Measurements from ENCODE around the gene FGF14. TPM values are rescaled to one million over a fixed set of nuclear protein-coding genes. Genes with fewer than 3 reads are reported as not detected.
A peak's percentile ranks its signal among the peaks of the same experiment; 100 is the strongest.

The FGF14 gene

DNA sequence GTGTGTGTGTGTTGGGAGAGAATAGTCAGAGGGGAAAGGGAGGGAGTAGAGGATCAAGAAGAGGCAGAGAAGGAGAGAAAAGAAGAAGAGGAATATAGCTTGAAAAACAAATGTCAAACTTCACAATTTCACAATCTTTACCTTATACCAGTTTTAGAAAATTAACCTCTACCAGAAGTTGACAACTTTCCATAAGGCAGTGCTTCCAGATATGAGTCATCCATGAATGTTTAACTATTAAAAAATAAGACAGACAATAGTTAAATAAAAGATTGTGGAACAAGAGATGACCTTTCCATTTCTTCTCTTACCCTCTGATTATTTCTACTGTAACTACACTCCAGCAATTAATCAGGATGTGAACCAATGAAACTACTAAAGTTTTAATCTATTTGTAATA is 720.0 kb downstream of the FGF14 start:
- Histone ChIP-seq H2BK15ac (ENCODE audit: low read length) (no peak overlapping the region), H2AK5ac (ENCODE audit: low read depth, low read length) (no peak overlapping the region), H3K14ac (ENCODE audit: low read length) (no peak overlapping the region), H2BK120ac (ENCODE audit: low read depth, low read length) (no peak overlapping the region), H3K4me3 (ENCODE audit: low read length in 2 of 2) (no peak overlapping the region), H3K9ac (ENCODE audit: low read depth, low read length, poor library complexity) (no peak overlapping the region), H4K8ac (ENCODE audit: low read depth, low read length) (no peak overlapping the region), H3K4me1 (ENCODE audit: control insufficient read depth in 2 of 2, insufficient read depth in 1 of 2, low read depth in 1 of 2, low read length in 2 of 2) (no peaks in the 10 kb centered on the region), H4K91ac (ENCODE audit: low read depth, low read length, poor library complexity) (no peak overlapping the region), H3K79me1 (ENCODE audit: low read depth, low read length) (no peaks in the 10 kb centered on the region), H2BK5ac (ENCODE audit: low read length) (no peak overlapping the region), H3K4ac (ENCODE audit: low read length) (no peak overlapping the region), H3K18ac (ENCODE audit: low read length) (no peak overlapping the region), H3K23ac (ENCODE audit: low read depth, low read length, poor library complexity) (no peak overlapping the region), H2AFZ (ENCODE audit: low read length) (no peak overlapping the region), H3K9me3 (replicated peaks in 1 of 2; ENCODE audit: control insufficient read depth in 2 of 2, insufficient read depth in 1 of 2, low read depth in 1 of 2, low read length in 2 of 2) (no peaks in the 10 kb centered on the region), H3K36me3 (replicated peaks in 1 of 2; ENCODE audit: control insufficient read depth in 2 of 2, insufficient read depth in 2 of 2, low read length in 2 of 2) (no peaks in the 10 kb centered on the region), H3K27ac (replicated peaks; ENCODE audit: low read length) (no peak overlapping the region), H3K27me3 (ENCODE audit: control insufficient read depth in 3 of 3, insufficient read depth in 3 of 3, low read depth in 1 of 3, low read length in 3 of 3) (no peaks in the 10 kb centered on the region), H2BK12ac (ENCODE audit: low read length) (no peak overlapping the region), H3K4me2 (ENCODE audit: insufficient read depth, low read length, poor library complexity, severe bottlenecking) (no peak overlapping the region)
- no peak for DNase-seq (ENCODE audit: low spot score)

DNA sequence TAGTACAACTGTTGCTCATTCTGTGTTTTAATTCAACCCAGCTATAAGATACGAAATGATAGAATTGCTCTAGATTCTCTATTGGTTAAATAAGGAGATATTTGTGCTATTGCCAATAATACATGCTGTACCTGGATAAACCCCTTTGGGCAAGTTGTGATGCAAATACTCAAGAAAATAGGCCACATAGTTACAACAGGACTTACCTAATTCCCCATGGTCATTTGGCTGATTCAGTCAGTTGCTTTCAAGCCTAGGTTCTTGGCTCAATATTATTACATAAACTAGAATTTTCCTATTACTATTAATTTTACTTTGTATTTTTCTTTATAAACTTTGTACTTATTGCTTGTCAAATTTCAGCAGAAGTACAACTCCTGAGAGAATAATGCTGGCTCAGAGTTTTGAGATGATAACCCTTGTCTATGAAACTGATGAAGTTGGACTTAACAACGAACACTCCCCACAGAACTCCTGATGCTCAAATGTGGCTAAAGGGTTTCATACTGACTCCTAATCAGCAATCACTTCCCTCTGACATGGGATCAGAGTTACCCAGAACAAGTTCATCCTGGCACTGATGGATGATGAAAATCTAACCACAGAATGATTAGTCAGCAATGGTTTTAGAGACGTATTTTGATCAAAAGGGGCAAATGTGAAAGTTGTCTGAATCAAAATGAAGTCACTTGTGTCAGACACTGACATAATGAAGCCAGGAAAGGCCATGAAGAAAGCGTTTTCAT is 728.3 kb downstream of the FGF14 start:
- no CpG with 5 or more reads among the region's 4 CpGs for WGBS, 2 donors (ENCODE audit: extremely low coverage in 2 of 2, insufficient read length in 2 of 2, insufficient replicate concordance in 1 of 2)
- no peak for DNase-seq (ENCODE audit: low spot score)
- Histone ChIP-seq H3K36me3 (replicated peaks in 1 of 2; ENCODE audit: control insufficient read depth in 2 of 2, insufficient read depth in 2 of 2, low read length in 2 of 2) (no peaks in the 10 kb centered on the region), H3K14ac (ENCODE audit: low read length) (no peak overlapping the region), H2BK12ac (ENCODE audit: low read length) (no peak overlapping the region), H3K23ac (ENCODE audit: low read depth, low read length, poor library complexity) (no peak overlapping the region), H3K27me3 (ENCODE audit: control insufficient read depth in 3 of 3, insufficient read depth in 3 of 3, low read depth in 1 of 3, low read length in 3 of 3) (no peaks in the 10 kb centered on the region), H3K79me1 (ENCODE audit: low read depth, low read length) (no peaks in the 10 kb centered on the region), H2AFZ (ENCODE audit: low read length) (no peak overlapping the region), H3K9me3 (replicated peaks in 1 of 2; ENCODE audit: control insufficient read depth in 2 of 2, insufficient read depth in 1 of 2, low read depth in 1 of 2, low read length in 2 of 2) (no peaks in the 10 kb centered on the region), H3K4me2 (ENCODE audit: insufficient read depth, low read length, poor library complexity, severe bottlenecking) (no peak overlapping the region), H3K27ac (replicated peaks; ENCODE audit: low read length) (no peak overlapping the region), H3K9ac (ENCODE audit: low read depth, low read length, poor library complexity) (no peak overlapping the region), H3K4ac (ENCODE audit: low read length) (no peak overlapping the region), H2BK15ac (ENCODE audit: low read length) (no peak overlapping the region), H3K18ac (ENCODE audit: low read length) (no peak overlapping the region), H4K8ac (ENCODE audit: low read depth, low read length) (no peak overlapping the region), H4K91ac (ENCODE audit: low read depth, low read length, poor library complexity) (no peak overlapping the region), H3K4me3 (ENCODE audit: low read length in 2 of 2) (no peak overlapping the region), H2AK5ac (ENCODE audit: low read depth, low read length) (no peak overlapping the region), H2BK5ac (ENCODE audit: low read length) (no peak overlapping the region), H2BK120ac (ENCODE audit: low read depth, low read length) (no peak overlapping the region), H3K4me1 (ENCODE audit: control insufficient read depth in 2 of 2, insufficient read depth in 1 of 2, low read depth in 1 of 2, low read length in 2 of 2) (no peaks in the 10 kb centered on the region)

DNA sequence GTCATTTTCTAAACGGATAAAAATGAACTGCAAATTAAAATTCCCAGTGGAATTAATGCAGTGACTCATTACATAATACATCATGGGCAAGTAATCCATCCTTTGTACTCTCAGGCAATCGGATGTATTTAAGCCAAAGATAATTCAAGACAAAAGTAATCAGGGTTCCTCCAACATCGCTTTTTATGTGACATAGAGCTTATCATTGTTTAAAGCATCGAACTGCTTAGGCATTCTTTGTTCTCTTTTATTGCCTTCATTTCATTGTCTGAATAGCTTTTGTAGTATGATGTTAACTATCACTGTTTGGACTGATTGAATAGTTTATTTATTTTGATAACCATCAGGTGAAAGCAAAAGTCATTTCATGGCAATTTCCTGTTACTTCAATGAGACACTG is 740.0 kb downstream of the FGF14 start:
- no peaks in the 10 kb centered on the region for H3K79me1 ChIP-seq (ENCODE audit: low read depth, low read length)
- H2AFZ ChIP-seq (ENCODE audit: low read length) = no peak overlapping the region
- no CpG with 5 or more reads among the region's 4 CpGs for WGBS, 2 donors (ENCODE audit: extremely low coverage in 2 of 2, insufficient read length in 2 of 2, insufficient replicate concordance in 1 of 2)
- no peak overlapping the region for H3K4me3 ChIP-seq (ENCODE audit: low read length in 2 of 2)
- no peak overlapping the region for H2BK15ac ChIP-seq (ENCODE audit: low read length)
- no peaks in the 10 kb centered on the region for H3K9me3 ChIP-seq (replicated peaks in 1 of 2; ENCODE audit: control insufficient read depth in 2 of 2, insufficient read depth in 1 of 2, low read depth in 1 of 2, low read length in 2 of 2)
- no peaks in the 10 kb centered on the region for H3K36me3 ChIP-seq (replicated peaks in 1 of 2; ENCODE audit: control insufficient read depth in 2 of 2, insufficient read depth in 2 of 2, low read length in 2 of 2)
- no peak overlapping the region for H2BK120ac ChIP-seq (ENCODE audit: low read depth, low read length)
- no peak overlapping the region for H3K14ac ChIP-seq (ENCODE audit: low read length)
- no peak overlapping the region for H3K4me2 ChIP-seq (ENCODE audit: insufficient read depth, low read length, poor library complexity, severe bottlenecking)
- H4K91ac ChIP-seq (ENCODE audit: low read depth, low read length, poor library complexity) = no peak overlapping the region
- no peaks in the 10 kb centered on the region for H3K4me1 ChIP-seq (ENCODE audit: control insufficient read depth in 2 of 2, insufficient read depth in 1 of 2, low read depth in 1 of 2, low read length in 2 of 2)
- no peak overlapping the region for H2AK5ac ChIP-seq (ENCODE audit: low read depth, low read length)
- no peak overlapping the region for H2BK12ac ChIP-seq (ENCODE audit: low read length)
- H3K4ac ChIP-seq (ENCODE audit: low read length) = no peak overlapping the region
- no peak overlapping the region for H3K27ac ChIP-seq (replicated peaks; ENCODE audit: low read length)
- no peak overlapping the region for H3K23ac ChIP-seq (ENCODE audit: low read depth, low read length, poor library complexity)
- H3K18ac ChIP-seq (ENCODE audit: low read length) = no peak overlapping the region
- no peak overlapping the region for H2BK5ac ChIP-seq (ENCODE audit: low read length)
- no peak overlapping the region for H3K9ac ChIP-seq (ENCODE audit: low read depth, low read length, poor library complexity)
- peak; percentile 0 for DNase-seq (ENCODE audit: low spot score)
- H3K27me3 ChIP-seq (ENCODE audit: control insufficient read depth in 3 of 3, insufficient read depth in 3 of 3, low read depth in 1 of 3, low read length in 3 of 3) = no peaks in the 10 kb centered on the region
- H4K8ac ChIP-seq (ENCODE audit: low read depth, low read length) = no peak overlapping the region

Small RNAs within 50 kb of the gene (small RNA-seq; reads per million reads assigned to genes)
- gene MIR2681 (ENCODE audit: insufficient read depth) = 4.3 reads per million, percentile 11 among the genes with 10 or more reads in this experiment
- gene MIR4705 (ENCODE audit: insufficient read depth) = not detected
- gene RNU1-24P (ENCODE audit: insufficient read depth) = not detected
- not detected for gene RNY1P2 (ENCODE audit: insufficient read depth)
- gene RPL39P29 (ENCODE audit: insufficient read depth) = not detected

Data from neuronal stem cell (in vitro differentiated cells).